ENCODE measurements around the gene VPS52. TPM values are rescaled to one million over a fixed set of nuclear protein-coding genes. Genes with fewer than 3 reads are reported as not detected.
A peak's percentile ranks its signal among the peaks of the same experiment; 100 is the strongest.

Gene VPS52
- total RNA-seq, 1 experiment from 2014 or later, result 47.1 TPM

- Histone ChIP-seq H3K79me1 (ENCODE audit: insufficient read depth, low read depth, low read length, poor library complexity, severe bottlenecking) (no peaks in the 10 kb centered on the region), H2BK120ac (ENCODE audit: low read depth, low read length, poor library complexity, severe bottlenecking) (no peak overlapping the region), H2BK12ac (ENCODE audit: insufficient read length, low read depth, low read length) (no peak overlapping the region), H2AK5ac (ENCODE audit: insufficient read length, low read length) (no peak overlapping the region), H3K27me3 (ENCODE audit: insufficient read depth, low read length) (no peaks in the 10 kb centered on the region), H4K20me1 (ENCODE audit: control insufficient read depth, insufficient read depth, insufficient read length) (no peaks in the 10 kb centered on the region), H3K4ac (ENCODE audit: low read depth, low read length) (no peak overlapping the region), H3K23me2 (ENCODE audit: insufficient read length, low read depth, low read length, poor library complexity, severe bottlenecking) (peaks cover 31% of the 10 kb centered on the region), H2BK15ac (ENCODE audit: low read depth, low read length) (no peak overlapping the region), H2BK5ac (ENCODE audit: insufficient read length, low read length) (no peak overlapping the region), H3T11ph (ENCODE audit: low read length) (no peak overlapping the region), H2BK20ac (ENCODE audit: low read depth, low read length, poor library complexity, severe bottlenecking) (no peak overlapping the region), H3K23ac (ENCODE audit: insufficient read length, low read depth, low read length) (no peak overlapping the region), H3K14ac (ENCODE audit: insufficient read depth, low read length) (no peak overlapping the region; the same call in 1 of the 2 replicates), H4K91ac (ENCODE audit: insufficient read length, low read depth, low read length) (no peak overlapping the region), H3K9ac (ENCODE audit: extremely low read depth, insufficient read length, low read length) (peak overlapping the region; percentile 48), H3K4me2 (ENCODE audit: insufficient read depth, insufficient read length, low read length) (peak overlapping the region; percentile 92), H3K18ac (ENCODE audit: insufficient read length, low read depth, low read length) (peak overlapping the region; percentile 54), H3K9me3 (ENCODE audit: control insufficient read depth, low read depth, low read length) (no peaks in the 10 kb centered on the region), H4K8ac (replicated peaks; ENCODE audit: insufficient read length, low read depth, low read length) (no peak overlapping the region), H3K79me2 (ENCODE audit: insufficient read depth, low read length) (no peaks in the 10 kb centered on the region), H3K4me1 (ENCODE audit: insufficient read depth, low read length) (no peaks in the 10 kb centered on the region), H2AFZ (ENCODE audit: low read length) (no peak overlapping the region), H3K56ac (ENCODE audit: insufficient read length, low read depth, low read length) (no peak overlapping the region), H3K27ac (ENCODE audit: insufficient read length, low read depth, low read length) (no peak overlapping the region), H4K5ac (ENCODE audit: insufficient read length, low read depth, low read length) (no peak overlapping the region)
- no CpG with 5 or more reads among the region's 29 CpGs for WGBS (ENCODE audit: extremely low coverage, insufficient read length, low lambda C conversion rate)
- peaks cover 2 to 14% (median 4%) of the 10 kb centered on the region in 3 experiments; a peak in 5 of 7 replicates for H3K36me3 Mint-ChIP-seq (ENCODE audit: insufficient read depth in 1 of 3, low read depth in 3 of 3)
- H3K27me3 Mint-ChIP-seq (ENCODE audit: low read depth), result no peaks in the 10 kb centered on the region; the same call in 1 of the 2 replicates
- H3K4me3 Mint-ChIP-seq, result peak overlapping the region; percentile 83 to 97
- H3K4me1 Mint-ChIP-seq, result peaks cover 29 to 38% of the 10 kb centered on the region in 2 experiments
- H3K27ac Mint-ChIP-seq, result peak overlapping the region in 2 of 3 experiments; percentile 41 to 95; a peak in 3 of 7 replicates
- TF ChIP-seq CTCF (conservative IDR thresholded peaks at IDR 0.05), result no peak; the same call in 2 of the 3 replicates
- peak; percentile 94 for DNase-seq
- no peaks in the 10 kb centered on the region for H3K9me3 Mint-ChIP-seq
These were observed 40.9 kb upstream of the VPS52 start for GRCh38 chr6:33312361-33313104.
